Activated naive CD8-positive, alpha-beta T cell treated with anti-CD3 and anti-CD28 coated beads, Interleukin-2, amount 50 U/mL, for 24 hours (primary cell): ENCODE results near the gene PBX3.
A peak's percentile ranks its signal among the peaks of the same experiment; 100 is the strongest.
"Not testable (repeated sequence)": the region's sequence is repeated elsewhere in the genome, so short reads cannot be mapped to it uniquely, and the experiment has no call there.

Source experiments
- ATAC-seq: fragments of 150-1000 bp; cut with Tn5 transposase; one replicate; pipeline ENCODE4 v1.10.0; 2021
- DNase-seq: peaks from one replicate; pipeline ENCODE4 v3.0.0; 2021
- H3K27ac Mint-ChIP-seq: one replicate; pipeline ENCODE4 v1.8.0; 2021; ENCODE audit warnings: mild to moderate bottlenecking, mixed read lengths
- H3K27me3 Mint-ChIP-seq: one replicate; pipeline ENCODE4 v1.8.0; 2021; ENCODE audit warnings: mixed read lengths
- H3K36me3 Mint-ChIP-seq: one replicate; pipeline ENCODE4 v1.8.0; 2021; ENCODE audit warnings: low read depth, mixed read lengths
- H3K4me1 Mint-ChIP-seq: one replicate; pipeline ENCODE4 v1.8.0; 2021; ENCODE audit warnings: mixed read lengths
- H3K4me3 Mint-ChIP-seq: one replicate; pipeline ENCODE4 v1.8.0; 2021; ENCODE audit warnings: mild to moderate bottlenecking, moderate library complexity, mixed read lengths
- H3K9me3 Mint-ChIP-seq: one replicate; pipeline ENCODE4 v1.8.0; 2021; ENCODE audit warnings: mixed read lengths

The PBX3 gene

DNA sequence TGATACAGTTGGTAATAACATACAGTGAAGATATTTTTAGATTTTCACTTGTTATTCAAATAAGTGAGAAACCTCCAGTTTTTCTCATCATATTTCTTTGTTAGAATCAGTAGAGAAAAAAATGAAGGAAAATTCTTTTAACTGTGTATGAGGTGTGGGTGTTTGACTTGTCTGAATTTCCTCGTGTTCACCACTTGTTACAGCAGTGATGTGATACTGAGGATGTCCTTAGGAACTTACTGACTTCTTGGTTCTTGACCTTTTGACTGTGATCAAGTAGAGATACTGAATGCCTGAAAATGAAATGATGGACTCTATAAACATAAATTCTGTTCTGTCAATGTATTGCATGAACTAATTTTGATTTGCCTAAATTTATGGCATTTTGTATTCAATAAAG lies 10.7 kb downstream of the PBX3 start:
- no peak overlapping the region for H3K27ac Mint-ChIP-seq
- peaks cover 9% of the 10 kb centered on the region for H3K36me3 Mint-ChIP-seq
- H3K4me3 Mint-ChIP-seq = no peak overlapping the region
- no peak for ATAC-seq
- H3K4me1 Mint-ChIP-seq = peaks cover 22% of the 10 kb centered on the region
- no peak for DNase-seq
- H3K9me3 Mint-ChIP-seq = no peaks in the 10 kb centered on the region
- peaks cover 8% of the 10 kb centered on the region for H3K27me3 Mint-ChIP-seq

DNA sequence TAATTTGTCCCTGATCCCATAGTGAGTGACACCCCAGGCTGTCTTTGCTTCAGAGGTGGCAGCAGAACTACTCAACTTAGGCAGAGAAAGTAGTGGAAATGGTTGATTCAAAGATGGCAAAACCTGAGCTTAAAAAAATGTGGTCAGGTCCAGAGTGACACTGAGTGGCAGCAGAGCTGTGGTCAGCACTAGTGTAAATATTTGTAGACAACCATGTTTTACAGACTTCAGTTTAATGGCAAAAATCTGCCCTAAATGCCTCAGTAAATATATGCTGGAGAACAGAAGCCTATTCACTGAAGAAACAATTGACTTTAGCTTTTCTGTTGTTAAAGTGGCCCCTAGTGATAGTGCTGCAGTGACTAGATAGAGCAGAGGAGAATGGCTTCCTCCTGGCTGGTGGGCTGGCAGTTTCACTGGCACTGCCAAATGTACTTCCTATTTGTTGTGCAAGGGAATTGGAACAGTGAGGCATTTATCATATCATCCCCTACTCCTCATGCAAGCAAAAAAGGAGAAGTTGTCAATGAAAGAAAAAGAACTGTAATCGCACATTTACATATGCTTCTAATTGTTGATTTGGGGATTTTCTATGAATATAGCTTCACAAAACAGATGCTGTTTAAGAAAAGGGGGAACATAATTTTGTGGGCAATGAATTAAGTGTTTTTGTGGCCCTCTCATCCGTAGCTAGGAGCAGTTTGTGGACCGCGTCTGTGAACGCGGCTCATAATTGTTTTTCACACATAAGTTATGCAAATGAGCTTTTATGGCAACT lies 12.0 kb downstream of the PBX3 start:
- DNase-seq (no peak), ATAC-seq (no peak)
- Mint-ChIP-seq H3K27ac (no peak overlapping the region), H3K9me3 (no peaks in the 10 kb centered on the region), H3K27me3 (peaks cover 8% of the 10 kb centered on the region), H3K4me1 (peaks cover 22% of the 10 kb centered on the region), H3K4me3 (peak overlapping the region; percentile 62), H3K36me3 (peaks cover 7% of the 10 kb centered on the region)

DNA sequence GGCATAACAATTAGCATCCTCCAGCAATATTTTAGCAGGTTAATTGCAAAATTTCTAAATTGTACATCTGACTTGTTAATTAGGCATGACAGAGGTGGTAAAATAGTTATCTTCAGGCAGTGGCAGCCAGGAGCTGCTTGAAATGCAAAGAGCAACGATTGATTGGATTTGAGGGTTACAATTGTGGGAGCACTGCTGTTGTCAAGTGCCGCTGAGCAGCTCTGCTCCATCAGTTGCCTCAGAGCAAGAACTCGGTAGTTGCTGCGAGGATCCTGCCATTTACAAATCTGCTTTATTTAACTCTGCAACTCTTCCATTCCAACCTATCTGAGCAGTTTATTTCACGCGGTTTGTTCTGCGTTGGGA lies 12.6 kb downstream of the PBX3 start:
- no peaks in the 10 kb centered on the region for H3K9me3 Mint-ChIP-seq
- H3K27me3 Mint-ChIP-seq = peaks cover 8% of the 10 kb centered on the region
- H3K27ac Mint-ChIP-seq = no peak overlapping the region
- DNase-seq = no peak
- peaks cover 22% of the 10 kb centered on the region for H3K4me1 Mint-ChIP-seq
- peak overlapping the region; percentile 62 for H3K4me3 Mint-ChIP-seq
- no peak for ATAC-seq
- peaks cover 7% of the 10 kb centered on the region for H3K36me3 Mint-ChIP-seq

DNA sequence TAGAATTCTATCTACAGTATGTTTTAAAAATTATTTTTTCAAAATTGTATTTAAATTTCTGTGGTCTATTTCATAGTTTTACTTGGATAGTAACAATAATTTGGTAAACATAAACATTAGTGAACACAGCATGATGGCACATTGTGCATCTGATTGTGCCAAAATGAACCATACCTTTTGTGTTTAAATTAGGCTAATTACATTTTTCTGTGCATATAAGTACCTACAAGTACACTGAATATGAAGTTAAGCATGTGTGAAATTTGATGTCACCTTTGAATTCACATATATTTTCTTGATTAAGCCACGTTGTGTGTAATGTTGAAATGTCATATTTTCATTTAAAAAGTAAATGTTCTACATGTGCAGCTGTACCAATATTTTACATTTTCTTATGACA lies 13.4 kb downstream of the PBX3 start:
- H3K4me1 Mint-ChIP-seq = peaks cover 22% of the 10 kb centered on the region
- peaks cover 8% of the 10 kb centered on the region for H3K27me3 Mint-ChIP-seq
- DNase-seq (no peak), ATAC-seq (no peak)
- H3K4me3 Mint-ChIP-seq = no peak overlapping the region
- H3K9me3 Mint-ChIP-seq = no peaks in the 10 kb centered on the region
- peaks cover 7% of the 10 kb centered on the region for H3K36me3 Mint-ChIP-seq
- H3K27ac Mint-ChIP-seq = no peak overlapping the region

DNA sequence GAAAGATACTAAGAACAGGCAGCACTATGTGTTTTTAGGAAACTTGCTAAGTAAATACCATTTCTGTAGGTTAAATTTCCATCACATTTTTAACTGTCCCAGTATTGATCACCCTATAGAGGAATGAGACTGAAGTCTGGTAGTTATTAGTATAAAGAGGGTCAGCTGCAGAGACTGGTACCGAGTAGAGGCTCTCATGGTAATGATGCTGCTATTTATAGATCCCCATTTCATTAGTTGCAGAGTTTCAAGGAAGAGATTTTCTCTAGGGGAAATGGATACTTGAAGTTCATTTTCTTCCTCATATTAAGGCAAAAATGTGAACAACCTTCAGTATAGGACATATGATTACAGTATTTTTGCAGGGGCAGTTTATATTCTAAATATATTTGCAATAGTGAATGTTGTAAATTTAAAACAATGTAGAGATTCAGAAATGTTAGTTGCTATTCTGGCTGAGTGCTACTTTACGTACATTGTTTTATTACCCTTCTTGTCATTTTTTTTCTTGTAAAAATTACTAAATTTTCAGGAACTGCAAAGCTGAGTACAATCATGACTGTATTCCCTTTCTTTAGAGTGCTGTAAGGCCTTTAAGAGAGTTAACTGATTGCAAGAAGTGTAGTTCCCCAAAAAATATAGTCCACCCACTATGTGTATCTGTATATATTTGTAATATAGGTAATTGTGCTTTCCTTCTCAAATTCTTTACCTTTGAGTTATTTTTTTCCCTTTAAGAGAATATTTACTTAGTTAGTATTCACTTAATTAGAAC lies 14.7 kb downstream of the PBX3 start:
- ATAC-seq = no peak
- no peaks in the 10 kb centered on the region for H3K9me3 Mint-ChIP-seq
- no peak overlapping the region for H3K4me3 Mint-ChIP-seq
- H3K27ac Mint-ChIP-seq = no peak overlapping the region
- H3K27me3 Mint-ChIP-seq = peaks cover 8% of the 10 kb centered on the region
- peaks cover 22% of the 10 kb centered on the region for H3K4me1 Mint-ChIP-seq
- H3K36me3 Mint-ChIP-seq = peaks cover under 1% of the 10 kb centered on the region
- no peak for DNase-seq

DNA sequence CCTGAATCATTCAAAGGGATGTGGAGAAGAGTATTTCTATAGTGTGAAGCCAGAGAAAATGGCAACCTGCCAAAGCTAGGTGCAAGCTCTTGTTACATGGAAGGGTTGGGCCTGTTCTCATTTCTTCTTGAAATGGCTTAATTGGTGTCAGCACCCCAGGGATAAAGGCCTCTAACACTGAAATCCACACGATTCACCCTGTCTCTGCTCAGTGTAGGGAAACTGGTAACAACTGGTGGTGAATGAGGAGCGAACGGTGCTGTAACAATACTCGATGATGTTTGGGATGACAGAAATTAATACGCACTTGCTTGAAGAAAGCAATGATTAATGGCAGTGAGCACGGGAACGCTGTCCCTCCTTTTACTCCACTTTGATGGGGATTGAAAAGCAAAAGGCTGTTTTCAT lies 16.2 kb downstream of the PBX3 start:
- H3K4me1 Mint-ChIP-seq = peaks cover 20% of the 10 kb centered on the region
- DNase-seq (no peak), ATAC-seq (no peak)
- no peak overlapping the region for H3K4me3 Mint-ChIP-seq
- no peaks in the 10 kb centered on the region for H3K9me3 Mint-ChIP-seq
- no peaks in the 10 kb centered on the region for H3K36me3 Mint-ChIP-seq
- H3K27me3 Mint-ChIP-seq = peaks cover 8% of the 10 kb centered on the region
- no peak overlapping the region for H3K27ac Mint-ChIP-seq

DNA sequence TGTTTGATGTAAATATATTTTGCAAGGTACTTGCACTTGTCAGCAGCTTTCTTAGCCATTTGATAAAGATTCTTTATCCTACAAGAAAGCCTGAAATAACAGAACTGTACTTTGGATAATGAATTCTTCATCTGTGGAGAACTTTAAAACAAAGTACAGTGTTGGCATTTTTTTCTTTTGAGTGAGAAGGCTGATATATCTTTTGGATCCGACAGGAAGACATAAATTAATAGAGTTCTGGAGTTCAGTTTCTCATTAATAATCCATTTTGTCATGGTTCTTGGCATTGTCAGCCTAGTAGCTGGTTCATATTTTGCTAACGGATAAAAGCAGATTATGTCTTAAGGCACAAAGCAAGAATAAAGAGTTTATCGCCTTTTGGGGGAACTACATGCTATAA lies 17.0 kb downstream of the PBX3 start:
- H3K4me1 Mint-ChIP-seq = peaks cover 14% of the 10 kb centered on the region
- no peak for DNase-seq
- peaks cover 7% of the 10 kb centered on the region for H3K27me3 Mint-ChIP-seq
- no peak overlapping the region for H3K4me3 Mint-ChIP-seq
- H3K36me3 Mint-ChIP-seq = no peaks in the 10 kb centered on the region
- ATAC-seq = no peak
- H3K27ac Mint-ChIP-seq = no peak overlapping the region
- no peaks in the 10 kb centered on the region for H3K9me3 Mint-ChIP-seq

DNA sequence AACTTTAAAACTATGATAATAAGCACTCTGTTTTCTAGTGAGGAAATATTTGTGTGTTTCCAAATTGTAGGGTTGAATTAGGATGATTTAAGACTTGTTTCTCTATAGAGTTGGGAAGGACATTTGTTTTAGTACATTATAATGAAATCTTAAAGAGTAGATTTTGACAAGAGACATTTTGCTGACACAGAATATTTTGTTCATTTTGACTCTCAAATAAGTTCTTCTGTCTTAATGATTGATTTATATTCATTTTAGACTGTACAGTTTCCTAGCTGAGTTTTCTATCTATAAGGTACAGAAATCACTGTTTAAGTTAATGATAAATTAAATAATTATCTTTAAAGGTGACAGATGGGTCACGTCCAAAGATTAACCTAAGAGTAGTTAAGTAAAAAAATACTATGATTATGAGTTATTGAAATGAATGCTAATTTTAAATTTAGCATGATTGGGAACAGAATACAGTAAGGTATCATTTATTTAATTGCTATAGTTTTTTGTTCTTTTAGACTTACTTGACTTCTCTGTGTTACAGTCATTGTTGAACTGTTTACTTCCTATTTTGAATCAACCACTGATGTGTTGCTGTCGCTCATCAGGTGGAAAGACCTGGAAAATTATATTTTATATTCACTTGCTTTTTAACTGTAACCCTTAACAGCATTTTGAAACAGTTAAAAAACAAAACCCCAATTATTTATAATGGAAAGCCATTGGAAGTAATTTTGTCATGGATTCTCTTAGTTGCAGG lies 19.5 kb downstream of the PBX3 start:
- DNase-seq = no peak
- Mint-ChIP-seq H3K9me3 (no peaks in the 10 kb centered on the region), H3K36me3 (no peaks in the 10 kb centered on the region), H3K4me3 (no peak overlapping the region), H3K27ac (no peak overlapping the region), H3K4me1 (peaks cover 8% of the 10 kb centered on the region), H3K27me3 (no peaks in the 10 kb centered on the region)
- ATAC-seq = no peak

DNA sequence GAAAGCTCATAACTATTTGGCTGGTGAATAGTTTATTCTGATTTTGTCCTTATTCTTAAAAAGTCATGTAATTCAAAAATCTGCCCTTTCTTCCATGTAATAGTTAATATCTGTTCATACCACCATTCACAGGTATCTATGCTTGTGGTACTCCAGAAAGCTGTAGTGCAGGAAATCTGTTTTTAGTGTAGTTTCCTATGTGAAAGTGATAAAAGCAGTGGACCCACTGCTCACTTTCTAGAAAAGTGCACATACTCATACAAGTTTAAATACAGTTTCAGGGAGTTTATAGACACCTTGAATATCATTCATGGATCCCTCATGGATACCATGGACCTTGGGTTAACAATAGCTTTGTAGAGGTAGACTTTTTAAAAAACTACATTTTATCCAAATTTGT lies 20.2 kb downstream of the PBX3 start:
- no peak for ATAC-seq
- no peaks in the 10 kb centered on the region for H3K27me3 Mint-ChIP-seq
- H3K4me3 Mint-ChIP-seq = no peak overlapping the region
- no peaks in the 10 kb centered on the region for H3K9me3 Mint-ChIP-seq
- H3K27ac Mint-ChIP-seq = no peak overlapping the region
- DNase-seq = no peak
- H3K36me3 Mint-ChIP-seq = no peaks in the 10 kb centered on the region
- H3K4me1 Mint-ChIP-seq = peaks cover 8% of the 10 kb centered on the region

DNA sequence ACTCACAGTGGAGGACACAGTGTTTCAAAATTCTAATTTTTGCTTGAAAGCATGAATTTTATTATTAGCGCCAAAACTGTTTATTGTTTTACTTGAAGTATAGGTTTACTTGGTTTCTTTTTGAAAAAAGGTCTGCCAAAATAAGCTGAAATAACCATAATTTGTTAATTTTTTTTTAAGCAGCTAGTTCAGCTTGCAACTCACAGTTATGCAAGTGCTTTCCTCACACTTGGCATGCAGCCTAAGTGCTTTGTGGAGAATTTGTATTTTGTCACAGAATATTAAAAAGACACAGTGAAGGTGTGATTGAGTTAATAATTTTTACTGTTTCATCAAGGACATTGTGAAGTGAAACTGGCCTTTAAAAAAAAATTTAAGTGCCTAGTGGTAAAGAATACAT lies 21.6 kb downstream of the PBX3 start:
- Mint-ChIP-seq H3K27ac (no peak overlapping the region), H3K9me3 (no peaks in the 10 kb centered on the region), H3K4me3 (no peak overlapping the region), H3K4me1 (peaks cover 8% of the 10 kb centered on the region), H3K27me3 (no peaks in the 10 kb centered on the region), H3K36me3 (no peaks in the 10 kb centered on the region)
- no peak for ATAC-seq
- no peak for DNase-seq

DNA sequence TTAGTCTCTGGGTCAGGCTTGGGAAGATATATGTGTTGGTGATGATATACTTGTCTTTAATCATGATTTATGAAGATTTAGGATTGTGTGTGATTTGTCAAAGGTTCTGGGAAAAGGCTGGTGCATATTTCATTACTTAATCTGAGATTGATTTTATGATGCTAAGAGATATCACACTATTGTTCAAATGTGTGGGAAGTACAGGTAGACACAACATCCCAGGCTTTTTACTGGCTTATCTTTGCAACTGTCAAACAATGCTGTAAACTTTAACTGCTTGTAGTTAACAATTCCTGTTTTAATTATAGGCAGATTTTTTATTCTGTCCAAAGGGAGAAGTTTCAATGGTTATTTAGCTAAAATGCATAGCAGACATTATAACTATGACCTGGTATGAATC lies 23.9 kb downstream of the PBX3 start:
- Mint-ChIP-seq H3K4me3 (no peak overlapping the region), H3K4me1 (peaks cover 8% of the 10 kb centered on the region), H3K36me3 (no peaks in the 10 kb centered on the region), H3K27ac (no peak overlapping the region), H3K9me3 (no peaks in the 10 kb centered on the region), H3K27me3 (no peaks in the 10 kb centered on the region)
- no peak for DNase-seq
- ATAC-seq = no peak

DNA sequence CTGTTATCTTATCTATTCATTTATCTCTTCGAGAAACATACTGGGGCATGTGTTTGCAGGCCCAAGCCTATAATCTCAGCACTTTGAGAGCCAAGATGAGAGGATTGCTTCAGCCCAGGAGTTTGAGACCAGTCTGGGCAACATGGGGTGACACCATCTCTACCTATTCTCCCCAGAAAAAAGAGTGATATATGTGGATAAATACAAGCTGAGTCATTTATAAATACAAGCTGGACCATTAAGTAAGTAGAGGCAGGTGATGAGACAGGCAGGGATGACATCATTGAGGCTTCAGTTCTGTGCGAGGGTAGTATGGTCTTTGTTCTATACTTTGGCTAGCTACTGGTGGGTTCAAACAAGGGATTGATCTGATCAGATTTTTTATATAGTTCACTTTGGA lies 25.6 kb downstream of the PBX3 start:
- Mint-ChIP-seq H3K27ac (no peak overlapping the region), H3K27me3 (no peaks in the 10 kb centered on the region), H3K36me3 (no peaks in the 10 kb centered on the region), H3K4me1 (no peaks in the 10 kb centered on the region), H3K9me3 (no peaks in the 10 kb centered on the region), H3K4me3 (no peak overlapping the region)
- ATAC-seq (no peak), DNase-seq (no peak)

DNA sequence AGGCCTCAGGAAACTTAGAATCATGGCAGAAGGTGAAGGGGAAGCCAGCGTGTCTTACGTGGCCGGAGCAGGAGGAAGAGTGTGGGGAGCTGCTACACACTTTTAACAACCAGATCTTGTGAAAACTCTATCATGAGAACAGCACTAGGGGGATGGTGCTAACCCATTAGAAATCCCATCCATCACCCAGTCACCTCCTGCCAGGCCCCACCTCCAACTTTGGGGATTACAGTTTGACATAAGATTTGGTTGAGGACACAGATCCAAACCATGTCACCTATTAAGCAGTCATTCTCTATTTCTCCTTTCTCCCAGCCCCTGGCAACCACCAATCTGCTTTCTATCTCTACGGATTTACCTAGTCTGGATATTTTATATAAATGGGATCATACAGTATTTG lies 26.9 kb downstream of the PBX3 start:
- Mint-ChIP-seq H3K27ac (no peak overlapping the region), H3K36me3 (no peaks in the 10 kb centered on the region), H3K4me1 (no peaks in the 10 kb centered on the region), H3K9me3 (no peaks in the 10 kb centered on the region), H3K27me3 (no peaks in the 10 kb centered on the region), H3K4me3 (no peak overlapping the region)
- no peak for ATAC-seq
- DNase-seq = no peak

DNA sequence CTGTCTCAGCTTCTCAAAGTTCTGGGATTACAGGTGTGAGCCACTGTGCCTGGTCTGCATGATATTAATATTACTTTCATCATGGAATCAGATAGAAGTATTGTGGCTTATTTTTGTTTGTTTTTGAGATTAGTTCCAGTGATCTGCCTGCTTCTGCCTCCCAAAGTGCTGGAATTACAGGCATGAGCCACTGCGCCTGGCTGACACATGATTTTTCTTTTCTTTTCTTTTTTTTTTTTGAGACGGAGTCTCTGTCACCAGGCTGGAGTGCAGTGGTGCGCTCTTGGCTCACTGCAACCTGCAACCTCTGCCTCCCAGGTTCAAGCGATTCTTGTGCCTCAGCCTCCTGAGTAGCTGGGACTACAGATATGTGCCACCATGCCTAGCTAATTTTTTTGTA lies 29.6 kb downstream of the PBX3 start:
- not testable (repeated sequence) for H3K36me3 Mint-ChIP-seq, DNase-seq, H3K4me1 Mint-ChIP-seq, H3K27me3 Mint-ChIP-seq, H3K27ac Mint-ChIP-seq, ATAC-seq, H3K9me3 Mint-ChIP-seq, H3K4me3 Mint-ChIP-seq
